Activated CD4-positive, alpha-beta T cell treated with anti-CD3 and anti-CD28 coated beads, Interleukin-2, amount 50 U/mL, for 16 hours (primary cell): ENCODE results near the gene PRSS3.
"Not testable (repeated sequence)": the region's sequence is repeated elsewhere in the genome, so short reads cannot be mapped to it uniquely, and the experiment has no call there.

ENCODE experiments used
- DNase-seq: peaks from one replicate; pipeline ENCODE4 v3.0.0-alpha.2; 2020

Gene PRSS3

GRCh38 chr9:33787839-33788238 lies 7.5 kb upstream of the PRSS3 start:
- DNase-seq, result no peak

- not testable (repeated sequence) for DNase-seq
Observed at GRCh38 chr9:33789429-33789828, 5.9 kb upstream of the PRSS3 start.

GRCh38 chr9:33791117-33791516 lies 4.2 kb upstream of the PRSS3 start:
- no peak for DNase-seq

- DNase-seq, result not testable (repeated sequence)
Observed at GRCh38 chr9:33793496-33793895, 1.9 kb upstream of the PRSS3 start.

GRCh38 chr9:33794560-33794959 lies 801 bp upstream of the PRSS3 start:
- DNase-seq, result no peak

DNA sequence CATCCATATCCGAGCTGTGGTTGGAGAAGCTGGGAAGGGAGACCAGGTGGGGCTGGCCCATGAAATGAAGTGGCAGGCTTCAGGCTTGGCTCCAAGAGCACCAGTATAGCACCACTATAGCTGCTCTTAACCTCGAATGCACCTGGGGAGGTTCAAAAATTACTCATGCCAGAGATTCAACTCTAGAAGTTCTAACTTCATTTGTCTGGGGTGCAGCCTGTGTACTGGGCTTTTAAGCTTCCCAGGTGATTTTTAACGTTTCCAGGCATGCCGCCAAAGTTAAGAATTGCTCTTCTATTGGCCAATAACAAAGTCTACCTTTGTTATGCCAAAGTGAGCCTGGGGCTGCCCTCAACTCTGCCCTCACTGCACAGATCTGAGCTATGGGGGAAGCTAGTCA lies 458 bp downstream of the PRSS3 start:
- no peak for DNase-seq

- not testable (repeated sequence) for DNase-seq
Observed at GRCh38 chr9:33796679-33797078, 1.3 kb downstream of the PRSS3 start.

DNA sequence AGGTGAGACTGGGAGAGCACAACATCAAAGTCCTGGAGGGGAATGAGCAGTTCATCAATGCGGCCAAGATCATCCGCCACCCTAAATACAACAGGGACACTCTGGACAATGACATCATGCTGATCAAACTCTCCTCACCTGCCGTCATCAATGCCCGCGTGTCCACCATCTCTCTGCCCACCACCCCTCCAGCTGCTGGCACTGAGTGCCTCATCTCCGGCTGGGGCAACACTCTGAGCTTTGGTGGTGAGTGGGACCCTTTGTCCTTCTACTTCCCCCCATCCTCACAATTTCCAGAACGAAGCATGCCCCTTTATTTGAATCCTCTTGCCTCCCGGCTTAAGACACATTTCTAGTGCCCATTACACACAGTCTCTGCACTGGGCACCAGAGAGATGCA lies 2.5 kb downstream of the PRSS3 start:
- DNase-seq, result no peak

- no peak for DNase-seq
Observed at GRCh38 chr9:33798545-33798944, 3.2 kb downstream of the PRSS3 start.

DNA sequence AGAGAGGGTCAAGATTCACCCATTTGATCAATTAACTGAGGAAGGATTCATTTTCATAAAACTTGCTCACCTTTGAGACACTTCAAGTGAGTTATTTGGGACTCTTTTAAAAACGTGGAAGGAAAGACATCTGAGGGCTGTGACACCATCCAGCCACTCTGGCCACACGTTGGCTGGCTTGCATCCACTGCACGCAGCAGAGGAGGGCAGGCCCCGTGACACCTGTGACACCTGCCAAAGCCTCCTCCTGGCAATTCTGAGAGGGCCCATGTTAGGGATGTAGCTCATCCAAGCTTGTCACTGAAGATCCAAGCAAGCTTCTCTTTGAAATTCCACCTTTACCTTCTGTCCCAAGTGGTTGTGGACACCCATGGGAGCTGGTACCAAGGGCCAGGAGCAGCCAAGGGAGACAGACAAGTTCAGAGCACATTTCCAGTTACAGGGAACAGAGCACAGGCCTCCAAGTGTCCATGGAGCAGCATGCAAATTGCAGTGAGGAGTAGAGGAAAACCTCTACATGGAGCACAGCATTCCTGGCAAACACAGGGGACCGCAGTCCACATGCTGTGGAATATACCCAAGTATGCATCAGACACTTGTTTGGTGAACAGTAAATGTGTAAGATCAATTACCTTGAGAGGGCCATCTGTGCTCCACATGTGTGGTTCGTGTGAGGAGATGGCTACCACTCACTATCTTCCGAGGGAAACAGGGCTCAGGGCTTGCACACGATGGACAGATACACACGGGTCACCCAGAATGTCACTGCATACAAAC lies 4.8 kb downstream of the PRSS3 start:
- DNase-seq, result no peak

DNA sequence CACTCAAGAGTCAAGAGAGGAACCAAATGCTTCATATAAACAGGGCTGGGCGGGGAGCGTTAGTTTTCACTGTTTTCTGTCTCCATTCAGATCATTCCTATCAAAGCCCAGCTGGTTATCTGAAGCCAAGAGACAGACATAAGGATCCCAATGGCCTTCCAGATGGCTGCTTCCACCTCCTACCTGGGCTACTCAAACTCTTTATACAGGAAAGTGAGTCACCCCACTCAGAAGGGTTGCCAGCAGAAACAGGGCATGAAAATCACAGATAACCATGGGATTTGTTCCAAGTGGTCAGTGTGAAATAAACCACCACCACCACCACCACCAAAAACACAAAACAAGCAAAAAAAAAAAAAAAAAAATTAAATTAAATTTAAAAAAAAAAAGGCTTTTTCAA lies 5.5 kb downstream of the PRSS3 start:
- DNase-seq, result no peak

DNA sequence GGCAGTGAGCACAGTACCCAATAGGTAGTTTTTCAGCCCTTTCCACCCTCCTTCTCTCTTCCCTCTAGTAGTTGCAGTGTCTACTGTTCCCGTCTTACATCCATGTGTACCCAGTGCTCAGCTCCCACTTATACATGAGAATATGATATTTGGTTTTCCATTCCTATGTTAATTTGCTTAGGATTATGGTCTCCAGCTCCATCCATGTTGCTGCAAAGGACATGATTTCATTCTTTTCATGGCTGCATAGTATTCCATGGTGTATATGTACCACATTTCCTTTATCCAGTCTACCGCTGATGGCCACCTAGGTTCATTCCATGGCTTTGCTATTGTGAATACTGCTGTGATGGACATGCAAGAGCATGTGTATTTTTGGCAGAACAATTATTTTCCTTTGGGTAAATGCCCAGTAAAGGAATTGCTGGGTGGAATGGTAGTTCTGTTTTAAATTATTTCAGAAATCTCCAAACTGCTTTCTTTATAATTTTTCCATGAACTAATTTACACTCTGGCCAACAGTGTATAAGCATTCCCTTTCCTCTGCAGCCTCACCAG lies 6.7 kb downstream of the PRSS3 start:
- DNase-seq, result not testable (repeated sequence)

DNA sequence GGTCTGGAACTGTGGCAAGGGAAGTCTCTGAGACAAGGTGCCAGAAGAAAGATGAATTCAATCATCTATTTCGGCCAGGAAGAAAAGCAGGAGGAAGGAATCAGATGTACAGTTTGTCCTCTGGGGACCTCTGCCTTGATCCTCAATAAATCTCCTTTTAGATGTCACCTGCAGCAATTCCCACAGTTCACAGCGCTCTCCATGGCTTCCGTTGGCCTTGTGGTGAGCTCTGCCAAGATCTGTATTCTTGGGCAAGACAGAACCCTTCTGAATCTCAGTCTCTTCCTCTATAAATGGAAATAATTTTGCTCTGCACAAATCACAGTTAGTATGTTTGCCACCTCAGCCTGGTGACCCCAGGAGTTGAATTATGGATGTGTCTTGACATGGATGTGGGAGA lies 8.8 kb downstream of the PRSS3 start:
- DNase-seq, result not testable (repeated sequence)

- not testable (repeated sequence) for DNase-seq
Observed at GRCh38 chr9:33807156-33807555, 11.8 kb downstream of the PRSS3 start.

- DNase-seq, result not testable (repeated sequence)
Observed at GRCh38 chr9:33808979-33809322, 13.6 kb downstream of the PRSS3 start.

- no peak for DNase-seq
Observed at GRCh38 chr9:33809506-33809905, 14.1 kb downstream of the PRSS3 start.

GRCh38 chr9:33813712-33814641 lies 18.6 kb downstream of the PRSS3 start:
- DNase-seq, result peak; percentile 57

DNA sequence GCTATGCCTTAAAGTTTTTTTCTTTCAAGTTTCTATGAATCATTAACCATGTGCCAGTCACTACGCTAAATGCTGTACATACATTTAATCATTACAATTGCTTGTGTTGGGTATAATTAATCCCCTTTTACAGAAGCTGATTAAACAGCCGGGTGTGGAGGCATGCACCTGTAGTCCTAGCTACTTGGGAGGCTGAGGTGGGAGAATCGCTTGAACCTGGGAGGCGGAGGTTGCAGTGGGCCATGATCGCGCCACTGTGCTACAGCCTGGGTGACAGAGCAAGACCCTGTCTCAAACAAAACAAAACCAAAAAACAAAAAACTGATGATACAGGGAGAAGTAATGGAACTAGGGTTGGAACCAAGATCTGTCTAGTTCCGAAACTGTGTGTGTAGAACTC lies 20.4 kb downstream of the PRSS3 start:
- DNase-seq, result no peak

DNA sequence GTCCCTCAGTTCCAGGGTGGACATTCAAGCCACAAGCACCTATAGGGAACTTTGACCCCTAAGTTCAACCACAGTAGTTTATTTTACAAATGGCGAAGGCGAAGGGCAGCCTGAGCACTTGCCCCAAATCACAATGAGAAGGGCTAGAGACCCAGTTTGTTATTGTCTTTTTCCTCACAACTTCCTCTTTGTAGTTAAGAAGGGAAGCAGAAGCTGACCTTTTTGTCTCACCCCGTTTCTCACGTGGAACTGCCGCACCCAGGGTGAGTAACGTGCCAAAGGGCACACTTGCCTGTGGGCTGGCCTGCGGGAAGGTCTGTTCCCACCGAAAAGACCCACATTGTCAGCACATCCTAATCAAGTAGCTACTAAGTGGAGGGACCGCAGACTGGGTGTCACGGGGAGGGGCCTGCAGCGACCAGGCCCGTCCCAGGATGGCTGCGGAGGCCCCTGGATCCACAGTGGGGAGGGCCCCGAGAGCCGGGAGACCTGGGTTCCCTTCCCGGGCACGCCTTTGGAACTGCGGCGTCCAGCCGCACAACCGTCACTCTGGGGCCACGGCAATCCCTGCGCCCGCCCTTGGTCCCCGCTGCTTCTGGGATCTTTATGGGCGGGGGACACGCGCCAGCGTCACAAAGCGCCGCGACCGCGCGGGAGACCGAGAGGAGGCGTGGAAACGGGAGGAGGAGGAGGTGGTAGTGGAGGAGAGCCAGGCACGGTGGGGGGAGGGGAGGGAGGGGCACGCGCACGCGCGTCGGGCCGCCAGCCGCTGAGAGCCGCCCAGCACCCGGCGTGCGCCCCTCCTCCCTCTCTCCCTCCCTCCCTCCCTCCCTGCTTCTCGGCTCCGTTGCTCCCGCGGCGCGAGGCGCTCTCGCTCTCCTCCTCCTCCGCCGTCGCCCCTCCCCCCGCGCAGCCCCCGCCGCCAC lies 21.2 kb downstream of the PRSS3 start, which contains the start of gene UBE2R2:
UBE2R2 (plus strand) TSS at position 834 of the 926 bp plus-strand sequence. CDS start 598 bp downstream, outside the sequence.
- peak; percentile 95 for DNase-seq

DNA sequence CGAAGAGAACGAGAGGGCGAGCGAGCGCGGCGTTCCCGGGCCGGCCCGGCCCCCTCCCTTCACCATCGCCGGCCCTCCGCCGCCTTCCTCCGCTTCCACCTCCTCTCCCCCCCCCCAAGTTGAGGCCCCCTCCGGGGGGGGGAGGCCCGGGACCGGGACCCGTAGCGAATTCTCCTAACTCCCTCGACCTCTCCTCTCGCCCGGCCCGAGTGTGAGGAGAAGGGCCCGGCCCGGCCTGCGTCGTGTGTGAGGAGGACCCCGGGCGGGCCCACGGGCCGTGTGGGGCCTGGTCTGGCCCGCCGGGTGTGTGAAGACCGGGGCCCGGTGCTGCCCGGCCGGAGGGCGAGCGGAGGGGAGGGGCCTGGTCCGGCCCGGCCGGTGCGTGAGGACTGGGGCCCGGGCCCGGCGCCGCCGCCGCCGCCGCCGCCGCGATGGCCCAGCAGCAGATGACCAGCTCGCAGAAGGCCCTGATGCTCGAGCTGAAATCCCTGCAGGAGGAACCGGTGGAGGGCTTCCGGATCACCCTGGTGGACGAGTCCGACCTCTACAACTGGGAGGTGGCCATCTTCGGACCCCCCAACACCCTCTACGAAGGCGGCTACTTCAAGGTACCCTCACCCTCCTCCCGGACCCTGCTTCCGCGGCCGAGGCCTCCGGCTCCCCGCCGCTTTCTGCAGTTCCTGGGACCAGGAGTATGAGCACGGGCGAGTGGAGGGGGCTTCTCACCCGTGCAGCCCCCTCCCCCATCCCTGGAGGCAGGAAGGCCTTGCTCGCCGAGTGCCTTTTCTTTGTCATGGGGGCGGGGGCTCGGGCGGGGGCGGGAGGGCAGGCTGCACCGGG lies 22.2 kb downstream of the PRSS3 start:
- peak; percentile 56 for DNase-seq

DNA sequence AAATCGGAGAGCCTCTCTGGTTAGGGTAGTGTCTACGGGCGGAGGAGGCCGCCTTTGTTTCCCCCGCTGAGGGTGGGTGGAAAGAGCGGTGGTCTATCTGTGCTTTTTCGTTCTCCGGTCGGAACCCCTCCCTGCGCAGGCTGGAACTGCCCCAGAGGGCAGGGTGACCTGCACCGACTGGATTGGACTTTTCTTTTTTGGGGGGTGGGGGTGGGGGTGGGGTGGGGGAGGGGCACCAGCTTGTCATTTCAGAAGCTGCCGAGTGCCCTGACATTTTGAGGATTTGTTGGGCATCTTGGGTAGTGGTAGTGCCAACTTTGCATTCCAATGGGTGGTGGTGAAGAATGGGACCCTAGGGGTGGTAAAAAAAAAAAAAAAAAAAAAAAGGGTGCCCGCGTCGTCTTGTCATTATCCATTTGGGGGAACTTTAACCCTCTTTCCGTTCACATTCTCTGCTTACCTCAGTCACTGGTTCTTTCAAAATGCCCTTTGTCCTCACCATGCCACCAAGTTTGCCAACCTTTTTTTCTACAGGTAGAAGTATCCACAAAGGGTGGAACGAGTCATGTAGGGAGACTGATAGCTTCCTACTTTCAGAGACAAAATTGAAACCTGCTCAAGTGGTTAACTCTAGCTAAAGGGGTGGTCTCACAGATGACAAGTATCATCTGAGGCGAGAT lies 22.9 kb downstream of the PRSS3 start:
- DNase-seq, result peak; percentile 7
